HAP-1 (cell line): ENCODE data around the gene SRC.
A peak's percentile ranks its signal among the peaks of the same experiment; 100 is the strongest.

Experiments used
- DNase-seq, 2 experiments: peaks; one replicate each; pipeline ENCODE4 v3.0.0-alpha.2; 2016 to 2020; ENCODE audit warnings: low spot score in 2 of 2
- H3K27me3 ChIP-seq: fragments of 250-450 bp; sonication (Bioruptor Pico); 2 replicates; pipeline ENCODE4 v1.5.1; 2020; ENCODE audit warnings: low read depth, mild to moderate bottlenecking, moderate library complexity
- H3K36me3 ChIP-seq: fragments of 250-450 bp; sonication (Bioruptor Pico); replicated peaks from 2 replicates; pipeline ENCODE4 v1.5.1; 2020; ENCODE audit warnings: mild to moderate bottlenecking
- H3K4me1 ChIP-seq: fragments of 250-450 bp; sonication (Bioruptor Pico); 2 replicates; pipeline ENCODE4 v1.5.1; 2020; ENCODE audit warnings: mild to moderate bottlenecking
- H3K4me3 ChIP-seq: fragments of 250-450 bp; sonication (Bioruptor Pico); 2 replicates; pipeline ENCODE4 v1.5.1; 2020; ENCODE audit warnings: mild to moderate bottlenecking, moderate library complexity
- H3K9me3 ChIP-seq: fragments of 250-450 bp; sonication (Bioruptor Pico); 2 replicates; pipeline ENCODE4 v1.5.1; 2020; ENCODE audit warnings: mild to moderate bottlenecking, moderate library complexity
- in situ Hi-C: fragments of 300-500 bp; cut with MboI; formaldehyde crosslinking; loops from 3 replicates; pipeline ENCODE4 v1.14.3; 2020; ENCODE audit warnings: low sequenced_read_pairs, inconsistent platforms, mixed read lengths

SRC gene

DNA sequence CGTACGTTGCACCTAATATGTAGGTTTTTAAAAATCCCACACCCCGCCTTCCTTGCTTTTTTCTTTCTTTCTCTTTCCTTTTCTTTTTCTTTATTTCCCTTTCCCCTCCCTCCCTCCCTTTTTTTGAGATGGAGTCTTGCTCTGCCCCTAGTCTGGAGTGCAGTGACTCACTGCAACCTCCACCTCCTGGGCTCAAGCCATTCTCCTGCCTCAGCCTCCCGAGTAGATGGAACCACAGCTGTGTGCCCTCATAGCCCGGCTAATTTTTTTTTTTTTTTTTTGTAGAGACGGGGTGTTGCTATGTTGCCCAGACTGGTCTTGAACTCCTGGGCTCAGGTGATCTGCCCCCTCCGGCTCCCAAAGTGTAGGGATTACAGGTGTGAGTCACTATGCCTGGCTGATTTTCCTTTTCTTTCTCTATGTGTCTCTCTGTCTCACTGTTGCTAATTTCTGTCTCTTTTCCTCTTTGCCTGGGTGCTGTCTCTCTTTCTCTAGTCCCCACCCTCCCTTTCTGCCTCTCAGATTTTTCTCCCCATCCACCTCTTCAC, 61.2 kb downstream of the SRC start:
- in situ Hi-C loops, result loop anchor here (5.0 kb wide), 1 partner anchor 120 kb away; the partner anchor contains the start of gene BLCAP
- peaks cover 14% of the 10 kb centered on the region for H3K4me1 ChIP-seq
- no peaks in the 10 kb centered on the region for H3K27me3 ChIP-seq
- DNase-seq, result no peak
- no peak overlapping the region for H3K4me3 ChIP-seq
- H3K9me3 ChIP-seq, result no peaks in the 10 kb centered on the region
- H3K36me3 ChIP-seq, result peaks cover 3% of the 10 kb centered on the region; the same call in 1 of the 2 replicates

DNA sequence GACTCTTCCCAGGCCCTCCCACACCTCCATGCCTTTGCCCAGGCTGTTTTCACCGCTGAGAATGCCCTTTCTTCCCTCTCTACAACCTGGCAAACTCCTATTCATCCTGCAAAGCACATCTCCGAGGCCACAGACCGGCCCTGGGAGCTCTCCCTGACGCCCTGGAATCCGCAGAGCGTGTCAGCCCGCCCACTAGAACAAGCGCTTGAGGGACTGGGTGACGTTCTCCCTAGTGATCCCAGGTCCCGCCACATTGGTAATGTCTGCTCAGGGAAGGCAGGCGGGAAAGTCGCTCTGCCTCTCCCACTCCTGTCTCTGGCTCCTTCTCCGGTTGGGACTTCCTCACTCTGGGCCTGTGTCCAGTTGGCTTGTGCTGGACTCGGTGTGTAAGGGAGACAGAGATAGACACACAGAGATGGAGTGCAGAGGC, 61.6 kb downstream of the SRC start:
- DNase-seq, result no peak
- Histone ChIP-seq H3K4me1 (peaks cover 15% of the 10 kb centered on the region), H3K27me3 (no peaks in the 10 kb centered on the region), H3K4me3 (no peak overlapping the region), H3K9me3 (no peaks in the 10 kb centered on the region), H3K36me3 (peaks cover 1% of the 10 kb centered on the region; the same call in 1 of the 2 replicates)
- in situ Hi-C loops, result loop anchor here (5.0 kb wide), 1 partner anchor 120 kb away; the partner anchor contains the start of gene BLCAP

DNA sequence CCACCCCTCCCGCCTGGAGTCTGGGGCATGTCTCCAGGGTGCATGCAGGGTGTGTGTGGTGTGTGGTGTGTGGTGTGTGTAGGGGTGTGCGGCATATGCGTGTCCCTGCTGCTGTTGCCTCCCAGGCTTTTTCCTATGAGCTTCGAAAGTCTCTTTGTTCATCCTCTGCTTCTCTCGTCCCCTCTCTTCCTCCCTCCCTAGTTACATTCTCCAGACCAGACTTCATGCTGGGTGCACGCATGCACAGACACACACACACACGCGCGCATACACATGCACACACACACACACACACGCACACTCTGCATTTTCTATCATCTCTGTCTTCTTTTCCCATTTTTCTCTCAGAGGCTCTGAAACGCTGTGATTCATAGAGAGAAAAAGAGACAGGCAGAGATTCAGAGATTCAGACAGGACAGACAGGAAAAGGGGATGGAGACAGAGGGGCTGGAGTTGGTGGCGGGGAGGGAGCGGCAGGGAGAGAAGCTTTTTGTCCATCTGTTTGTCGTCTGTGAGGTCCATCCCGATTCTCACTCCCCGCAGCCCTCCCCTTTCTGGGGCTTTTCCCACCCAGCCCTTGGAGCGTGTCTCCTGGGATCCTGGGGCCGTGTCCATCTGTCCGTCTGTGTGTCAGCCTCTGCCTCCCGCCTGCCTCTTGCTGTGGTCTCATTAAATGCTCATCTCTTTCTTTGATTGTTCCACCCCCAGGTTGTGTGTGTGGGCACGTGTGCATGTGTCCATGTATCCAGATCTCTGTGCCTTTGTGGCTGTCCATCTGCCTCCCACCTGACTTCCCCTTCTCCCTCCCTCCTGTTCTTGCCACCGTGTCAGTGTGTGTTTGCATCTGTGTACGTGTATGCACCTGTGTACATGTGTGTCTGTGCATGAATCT, 62.6 kb downstream of the SRC start:
- Histone ChIP-seq H3K27me3 (no peaks in the 10 kb centered on the region), H3K9me3 (no peaks in the 10 kb centered on the region), H3K4me3 (no peak overlapping the region), H3K4me1 (peaks cover 15% of the 10 kb centered on the region), H3K36me3 (no peaks in the 10 kb centered on the region)
- no peak for DNase-seq
- in situ Hi-C loops, result loop anchor here (5.0 kb wide), 1 partner anchor 119 kb away; the partner anchor contains the start of gene BLCAP

DNA sequence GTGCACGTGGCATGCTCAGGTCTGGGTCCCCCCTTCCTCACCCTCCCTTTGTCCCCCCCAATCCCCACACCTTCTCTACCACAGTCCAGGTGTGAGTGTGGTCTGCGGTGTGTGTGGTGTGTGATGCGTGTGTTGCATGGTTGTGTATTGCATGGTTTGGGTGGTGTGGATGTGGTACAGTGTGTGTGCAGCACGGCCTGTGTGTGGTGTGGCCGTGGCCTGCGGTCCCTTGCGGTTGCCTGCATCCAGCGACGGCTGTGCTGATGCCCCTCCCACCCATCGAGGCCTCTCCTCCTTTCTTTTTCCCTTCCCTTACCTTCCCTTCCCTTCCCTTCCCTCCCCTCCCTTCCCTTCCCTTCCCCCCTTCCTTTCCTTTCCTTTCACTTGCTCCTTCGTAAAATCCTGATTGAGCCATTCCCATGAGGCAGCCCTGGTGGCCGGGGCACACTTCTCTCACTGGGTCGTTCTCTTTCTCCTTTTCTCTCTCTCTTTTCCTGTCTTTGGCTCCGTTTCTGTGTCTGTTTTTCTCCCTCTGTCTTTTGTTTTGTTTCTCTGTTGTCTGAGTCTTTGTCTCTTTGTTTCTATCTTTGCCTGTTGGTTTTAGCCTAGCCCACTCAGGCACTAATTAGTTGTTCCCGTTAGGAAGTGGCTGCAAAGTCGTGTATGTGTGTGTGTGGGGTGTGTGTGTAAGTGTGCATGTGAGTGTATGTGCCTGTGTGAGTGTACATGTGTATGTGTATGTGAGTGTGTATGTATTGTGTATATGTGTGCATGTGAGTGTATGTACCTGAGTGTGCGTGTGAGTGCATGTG, 65.7 kb downstream of the SRC start:
- Histone ChIP-seq H3K4me1 (peaks cover 11% of the 10 kb centered on the region), H3K9me3 (no peaks in the 10 kb centered on the region), H3K36me3 (no peaks in the 10 kb centered on the region), H3K4me3 (no peak overlapping the region), H3K27me3 (no peaks in the 10 kb centered on the region)
- peak; percentile 27 to 65 for DNase-seq
- in situ Hi-C loops, result no loop called here

DNA sequence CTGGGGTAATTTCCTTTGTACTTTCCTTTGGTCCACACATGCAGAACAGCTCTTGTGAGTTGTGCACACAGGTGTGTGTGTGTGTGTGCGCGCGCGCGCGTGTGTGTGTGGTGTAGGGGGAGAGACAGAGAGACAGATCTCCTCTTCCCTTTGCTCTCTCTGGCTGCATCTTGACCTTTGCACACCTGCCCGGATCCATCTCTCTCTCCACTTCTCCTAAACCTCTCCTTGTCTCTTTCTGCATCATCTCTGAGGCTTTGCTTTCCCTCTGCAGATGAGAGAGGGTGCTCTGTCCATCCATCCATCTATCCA, 67.0 kb downstream of the SRC start:
- in situ Hi-C loops, result no loop called here
- DNase-seq, result peak in 1 of 2 experiments; percentile 7

DNA sequence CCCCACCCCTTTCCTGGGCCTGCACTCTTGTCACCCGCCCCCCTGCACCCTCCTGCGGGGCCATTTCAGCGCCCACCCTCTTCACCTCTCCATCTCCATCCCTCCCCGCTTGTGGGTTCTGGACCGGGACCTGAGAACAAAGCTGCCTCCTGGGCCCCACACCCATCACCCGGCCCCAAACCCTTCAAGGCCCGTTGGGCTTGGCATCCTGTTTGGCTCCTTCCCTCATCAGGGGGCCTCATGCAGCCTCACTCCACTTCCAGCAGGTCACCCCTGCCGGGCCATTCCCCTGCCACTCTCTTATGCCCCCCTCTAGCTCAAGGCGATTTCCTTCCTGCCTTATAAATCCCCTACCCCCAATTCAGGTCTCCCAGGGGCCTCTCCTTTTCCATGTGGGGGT, 67.4 kb downstream of the SRC start:
- no peaks in the 10 kb centered on the region for H3K36me3 ChIP-seq
- H3K4me3 ChIP-seq, result no peak overlapping the region
- no peaks in the 10 kb centered on the region for H3K9me3 ChIP-seq
- in situ Hi-C loops, result no loop called here
- no peaks in the 10 kb centered on the region for H3K27me3 ChIP-seq
- peak in 1 of 2 experiments; percentile 5 for DNase-seq
- peaks cover 8% of the 10 kb centered on the region for H3K4me1 ChIP-seq

More for the DNA sequence above, 67.0 kb downstream of the SRC start:
- Histone ChIP-seq H3K27me3 (no peaks in the 10 kb centered on the region), H3K4me3 (no peak overlapping the region), H3K4me1 (peaks cover 8% of the 10 kb centered on the region), H3K36me3 (no peaks in the 10 kb centered on the region), H3K9me3 (no peaks in the 10 kb centered on the region)

DNA sequence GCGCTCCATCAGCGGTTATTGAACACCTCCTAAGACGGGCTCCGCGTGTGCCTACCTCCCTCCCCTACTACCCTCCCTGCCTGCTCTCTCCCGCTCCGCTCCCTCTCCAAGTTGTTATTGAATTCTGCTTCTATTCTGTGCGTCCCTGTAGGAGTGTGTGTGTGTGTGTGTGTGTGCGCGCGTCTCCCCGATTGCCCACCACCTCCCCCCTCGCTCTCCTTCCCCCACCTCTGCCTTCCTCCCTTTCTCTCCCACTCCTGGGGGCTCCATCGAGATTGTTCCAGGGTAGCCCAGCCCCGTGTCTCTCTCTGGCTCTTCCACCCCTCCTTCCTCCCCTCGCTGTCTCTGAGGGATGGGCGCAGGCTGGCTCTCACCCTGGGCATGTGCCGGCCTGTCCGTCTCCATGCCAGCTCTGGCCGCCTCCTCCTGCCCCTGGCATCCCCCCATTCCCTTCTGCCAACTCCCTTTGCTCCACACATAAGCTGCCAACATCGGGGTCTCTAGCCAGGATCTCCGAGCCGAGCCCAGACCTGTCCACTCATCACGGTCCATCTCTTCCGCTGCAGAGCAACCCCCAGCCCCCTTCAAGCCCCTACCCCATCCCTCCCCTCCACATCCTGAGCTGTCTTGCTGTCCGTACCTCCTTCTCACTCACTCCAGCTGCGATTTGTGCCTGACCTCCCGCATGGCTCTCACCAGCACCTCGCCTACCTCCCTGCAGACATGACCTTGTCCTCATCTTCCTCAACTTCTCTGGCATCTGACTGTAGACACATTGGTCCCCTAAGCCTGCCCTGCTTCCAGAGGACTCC, 68.5 kb downstream of the SRC start:
- Histone ChIP-seq H3K4me3 (no peak overlapping the region), H3K9me3 (no peaks in the 10 kb centered on the region), H3K27me3 (peaks cover 3% of the 10 kb centered on the region; the same call in 1 of the 2 replicates), H3K36me3 (no peaks in the 10 kb centered on the region), H3K4me1 (peaks cover 8% of the 10 kb centered on the region)
- in situ Hi-C loops, result no loop called here
- DNase-seq, result no peak

DNA sequence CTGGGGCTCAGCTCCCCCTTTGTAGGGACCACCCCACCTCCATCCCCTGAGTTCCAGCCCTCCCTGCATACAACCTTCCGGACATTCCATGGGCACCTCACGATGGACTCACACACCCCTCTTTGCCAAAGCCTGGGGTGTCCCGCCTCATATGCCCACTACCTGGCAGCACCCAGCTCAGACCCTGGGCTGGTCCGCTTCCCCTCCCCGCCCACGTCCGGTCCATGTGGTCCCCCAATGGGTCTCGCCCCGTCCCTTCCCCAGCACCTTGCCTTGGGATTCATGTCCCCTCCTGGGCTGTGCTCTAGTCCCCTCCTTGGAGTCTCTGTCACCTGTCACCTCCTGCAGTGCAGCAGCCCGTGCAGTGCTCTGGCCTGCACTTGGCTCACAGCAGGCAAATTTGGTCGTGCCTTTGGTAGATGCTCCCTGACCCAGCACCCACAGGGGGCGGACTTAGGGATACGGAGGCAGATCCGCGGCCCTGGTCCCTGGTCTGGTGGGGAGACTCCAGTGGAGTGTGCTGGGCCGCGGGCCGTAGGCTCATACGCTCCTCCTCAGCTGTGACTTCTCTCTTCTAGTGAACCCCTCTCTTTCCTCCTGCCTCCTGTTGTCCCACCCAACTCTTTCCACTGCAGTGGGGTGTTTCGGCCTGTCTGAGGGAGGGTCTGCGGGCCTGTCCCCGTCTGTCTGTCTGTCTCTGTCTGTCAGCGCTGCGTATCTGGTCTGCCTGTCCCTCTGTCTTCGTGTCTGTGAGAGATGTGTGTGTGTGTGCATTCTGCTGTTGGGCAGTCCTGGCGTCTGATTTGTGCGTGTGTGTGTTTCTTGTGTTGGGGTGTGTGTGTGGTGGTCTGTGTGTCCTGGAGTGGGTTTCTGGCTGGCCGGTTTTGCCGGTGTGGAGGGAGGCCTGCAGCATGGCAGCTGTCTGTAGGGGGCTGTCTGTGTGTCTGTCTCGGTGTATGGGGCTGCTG, 69.5 kb downstream of the SRC start:
- H3K36me3 ChIP-seq, result no peaks in the 10 kb centered on the region
- no peak for DNase-seq
- peaks cover 3% of the 10 kb centered on the region; the same call in 1 of the 2 replicates for H3K27me3 ChIP-seq
- H3K4me3 ChIP-seq, result no peak overlapping the region
- peaks cover 8% of the 10 kb centered on the region for H3K4me1 ChIP-seq
- no peaks in the 10 kb centered on the region for H3K9me3 ChIP-seq
- in situ Hi-C loops, result no loop called here

DNA sequence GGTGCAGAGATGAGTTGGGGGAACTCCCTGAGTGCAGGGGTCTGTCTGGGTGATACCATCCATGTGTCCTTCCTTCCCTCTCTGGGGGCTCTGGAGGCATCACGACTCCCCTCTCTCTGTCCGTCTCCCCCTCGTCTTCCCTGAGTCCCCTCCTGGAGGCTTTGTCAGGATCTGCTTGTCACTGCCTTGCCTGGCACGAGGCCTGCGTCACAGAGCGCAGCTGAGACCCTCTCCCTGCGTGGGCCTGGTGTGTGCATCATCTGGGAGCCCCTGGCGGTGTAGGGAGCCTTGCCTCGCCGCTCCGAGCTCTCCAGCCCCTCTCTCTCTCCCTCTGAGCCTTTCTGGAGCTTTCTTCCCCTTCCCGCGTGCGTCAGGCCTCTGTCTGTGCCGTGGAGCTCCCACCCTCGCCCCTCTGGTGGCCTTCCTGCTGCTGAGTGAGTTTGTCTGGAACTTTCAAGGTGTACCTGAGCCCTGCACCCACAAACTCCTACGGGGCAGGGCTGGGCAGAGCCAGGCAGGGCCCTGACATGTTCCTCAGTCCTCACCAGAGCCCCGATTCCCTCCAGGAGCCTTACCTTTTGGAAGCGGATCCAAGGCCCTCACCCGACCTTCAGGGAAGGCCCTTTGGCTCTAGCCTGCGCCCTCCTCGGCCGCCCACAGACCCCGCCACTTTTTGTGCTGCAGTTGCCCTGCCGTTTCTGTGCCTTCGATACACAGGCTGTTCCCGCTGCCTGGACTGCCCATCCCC, 70.3 kb downstream of the SRC start:
- no peak for DNase-seq
- H3K4me3 ChIP-seq, result no peak overlapping the region
- peaks cover 3% of the 10 kb centered on the region; the same call in 1 of the 2 replicates for H3K27me3 ChIP-seq
- peaks cover 7% of the 10 kb centered on the region for H3K4me1 ChIP-seq
- in situ Hi-C loops, result no loop called here
- H3K9me3 ChIP-seq, result no peaks in the 10 kb centered on the region
- H3K36me3 ChIP-seq, result no peaks in the 10 kb centered on the region

DNA sequence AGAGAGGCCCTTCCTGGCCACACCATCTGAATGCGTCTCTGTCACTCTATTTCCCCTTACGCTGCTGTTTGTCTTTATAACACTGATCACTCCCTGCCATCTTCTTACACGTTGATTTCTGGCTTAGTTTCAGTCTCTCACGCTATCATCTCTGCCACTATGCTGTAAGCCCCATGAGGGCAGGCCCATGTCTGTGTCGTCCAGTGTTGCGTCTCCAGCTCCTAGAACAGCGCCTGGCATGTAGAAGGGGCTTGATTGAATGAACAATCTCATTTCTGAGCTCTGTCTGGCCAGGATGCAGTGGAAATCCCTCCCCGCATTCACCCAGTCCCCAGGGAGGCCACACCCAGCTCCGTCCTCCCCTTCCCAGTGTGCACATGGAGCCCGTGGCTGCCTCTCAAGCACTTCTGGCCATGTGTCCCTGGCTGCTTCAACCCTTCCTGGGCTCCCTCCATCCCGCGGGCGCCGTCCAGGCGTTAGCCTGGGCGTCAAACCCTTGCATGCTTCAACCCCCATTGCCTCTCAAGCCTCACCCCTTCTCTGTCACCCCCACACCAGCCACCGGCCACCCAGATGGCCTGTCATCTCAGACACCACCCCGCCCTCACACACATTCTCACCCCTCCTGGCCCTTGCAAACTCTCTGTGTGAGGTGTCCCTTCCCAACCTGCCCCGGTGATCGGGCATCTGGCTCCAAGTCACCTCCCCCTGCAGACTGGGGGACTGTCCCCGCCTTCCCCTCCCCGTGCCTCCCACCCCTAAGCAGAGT, 71.1 kb downstream of the SRC start:
- DNase-seq, result peak in 1 of 2 experiments; percentile 39
- H3K4me3 ChIP-seq, result no peak overlapping the region
- in situ Hi-C loops, result no loop called here
- no peaks in the 10 kb centered on the region for H3K36me3 ChIP-seq
- H3K4me1 ChIP-seq, result peaks cover 4% of the 10 kb centered on the region
- peaks cover 3% of the 10 kb centered on the region; the same call in 1 of the 2 replicates for H3K27me3 ChIP-seq
- H3K9me3 ChIP-seq, result no peaks in the 10 kb centered on the region
